Panc1 (cell line): ENCODE measurements around the gene LRRFIP1. TPM values are rescaled to one million over a fixed set of nuclear protein-coding genes. Genes with fewer than 3 reads are reported as not detected.

ENCODE experiments used
- ATAC-seq: fragments of 200-7000 bp; cut with Tn5 transposase; 2 replicates; pipeline ENCODE4 v1.9.1; 2020; ENCODE audit warnings: mild to moderate bottlenecking, moderate library complexity
- BruUV-seq: library from RNA; stranded (reverse); fragments of 400-500 nt; replicated peaks from 2 replicates; lab custom pipeline; 2021; lab: Mats Ljungman, UMichigan
- CTCF ChIA-PET: fragments of 300-600 bp; sonication (Branson Sonifier 250); formaldehyde crosslinking; loops from one replicate; lab custom pipeline; 2022; ENCODE audit warnings: antibody characterized with exemption; lab: Charles Lee
- POLR2A ChIA-PET: fragments of 300-600 bp; sonication (Branson Sonifier 250); formaldehyde crosslinking; loops from one replicate; lab custom pipeline; 2022; ENCODE audit warnings: antibody characterized with exemption; lab: Charles Lee
- DNase-seq: peaks from one replicate; pipeline ENCODE4 v3.0.0-alpha.2; 2010; ENCODE audit warnings: low read depth, low spot score
- H3K27ac ChIP-seq: 2 replicates; pipeline ENCODE4 v1.5.1; 2011; ENCODE audit warnings: mild to moderate bottlenecking, low read length, inconsistent platforms
- H3K27me3 ChIP-seq: fragments of 200-500 bp; sonication (Bioruptor generic); 2 replicates; pipeline ENCODE4 v1.6.0; 2014; ENCODE audit warnings: low read length, inconsistent platforms; ENCODE audit not compliant: control insufficient read depth, insufficient read depth
- H3K36me3 ChIP-seq: fragments of 200-500 bp; sonication (Bioruptor generic); 2 replicates; pipeline ENCODE4 v1.5.1; 2014; ENCODE audit warnings: inconsistent platforms, mild to moderate bottlenecking, low read length, moderate library complexity; ENCODE audit not compliant: control insufficient read depth, insufficient read depth
- H3K4me1 ChIP-seq: 2 replicates; pipeline ENCODE4 v1.5.1; 2011; ENCODE audit warnings: inconsistent platforms, mild to moderate bottlenecking, low read length, moderate library complexity; ENCODE audit not compliant: control insufficient read depth, insufficient read depth
- H3K4me3 ChIP-seq, 2 experiments: 2 replicates each; pipeline ENCODE4 v1.5.1; 2011 to 2012; ENCODE audit warnings: low read depth in 2 of 2, low read length in 2 of 2, mild to moderate bottlenecking in 2 of 2, inconsistent platforms in 1 of 2, moderate library complexity in 1 of 2
- H3K9me3 ChIP-seq: fragments of 200-500 bp; sonication (Bioruptor generic); 2 replicates; pipeline ENCODE4 v1.5.1; 2014; ENCODE audit warnings: low read depth, mild to moderate bottlenecking, inconsistent platforms, low read length, moderate library complexity; ENCODE audit not compliant: control insufficient read depth, insufficient read depth
- CTCF ChIP-seq: fragments of 450-650 bp; IDR thresholded peaks from 2 replicates; pipeline ENCODE4 v1.5.1; 2017; ENCODE audit warnings: mild to moderate bottlenecking
- POLR2AphosphoS5 ChIP-seq: IDR thresholded peaks from 2 replicates; pipeline ENCODE4 v1.6.1; 2012; ENCODE audit warnings: mild to moderate bottlenecking, low read depth, low read length, moderate library complexity
- REST ChIP-seq, 2 experiments: IDR thresholded peaks; 2 replicates each; pipeline ENCODE4 v1.6.1; 2011 to 2012; ENCODE audit warnings: low read depth in 2 of 2, control low read depth in 1 of 2, low read length in 1 of 2, mild to moderate bottlenecking in 1 of 2, moderate library complexity in 1 of 2; ENCODE audit not compliant: insufficient read depth in 1 of 2
- SIN3A ChIP-seq: IDR thresholded peaks from 2 replicates; pipeline ENCODE4 v1.6.1; 2012; ENCODE audit warnings: low read depth, mild to moderate bottlenecking, low read length, moderate library complexity, borderline replicate concordance; ENCODE audit not compliant: insufficient read depth
- TCF7L2 ChIP-seq: IDR thresholded peaks from 2 replicates; pipeline ENCODE4 v1.6.1; 2011; ENCODE audit warnings: mild to moderate bottlenecking, low read depth, low read length, inconsistent platforms
- in situ Hi-C: cut with HindIII; loops from 2 replicates; pipeline ENCODE4 v1.10.0; 2016; ENCODE audit warnings: low sequenced_read_pairs, low pct_unique_long_range_greater_than_20kb
- intact Hi-C: fragments of 100-400 bp; cut with micrococcal nuclease; formaldehyde crosslinking; loops from one replicate; pipeline ENCODE4 v1.10.0; 2022; ENCODE audit not compliant: unreplicated experiment
- total RNA-seq: library from RNA; stranded (reverse); gene quantifications from one replicate; pipeline ENCODE4 v1.2.1, GENCODE V29; 2021; ENCODE audit not compliant: unreplicated experiment

Gene LRRFIP1
- total RNA-seq, 1 experiment from 2014 or later = 121 TPM

GRCh38 chr2:237739101-237739500 is 111.7 kb downstream of the LRRFIP1 start:
- in situ Hi-C loops = no loop called here

GRCh38 chr2:237742191-237742590 is 114.8 kb downstream of the LRRFIP1 start:
- DNase-seq (no peak), ATAC-seq (no peak)
- POLR2A ChIA-PET = no interaction called here
- H3K4me3 ChIP-seq = no peak overlapping the region
- TF ChIP-seq POLR2AphosphoS5 (no peak), TCF7L2 (no peak), CTCF (no peak), SIN3A (no peak), REST (IDR thresholded peaks at IDR 0.05; ENCODE audit: insufficient read depth in 1 of 2, low read depth in 2 of 2, low read length in 1 of 2) (no peak)
- H3K27ac ChIP-seq = no peak overlapping the region
- in situ Hi-C loops (no loop called here), intact Hi-C loops (loop anchor here (10.0 kb wide), 1 partner anchor 147 kb away; the partner anchor contains the start of gene RAB17)
- no TSS peak for BruUV-seq
- no peaks in the 10 kb centered on the region for H3K27me3 ChIP-seq
- H3K4me1 ChIP-seq = peaks cover 21% of the 10 kb centered on the region
- H3K9me3 ChIP-seq = no peaks in the 10 kb centered on the region
- CTCF ChIA-PET = no interaction called here
- H3K36me3 ChIP-seq = no peaks in the 10 kb centered on the region; the same call in 1 of the 2 replicates

More at GRCh38 chr2:237739101-237739500, 111.7 kb downstream of the LRRFIP1 start:
- ATAC-seq (no peak), DNase-seq (no peak)
- Histone ChIP-seq H3K27me3 (no peaks in the 10 kb centered on the region), H3K9me3 (no peaks in the 10 kb centered on the region), H3K4me1 (peaks cover 24% of the 10 kb centered on the region), H3K36me3 (peaks cover 5% of the 10 kb centered on the region), H3K4me3 (no peak overlapping the region), H3K27ac (no peak overlapping the region)
- ChIA-PET POLR2A (no interaction called here), CTCF (no interaction called here)
- no TSS peak for BruUV-seq
- TF ChIP-seq SIN3A (no peak), CTCF (no peak), REST (IDR thresholded peaks at IDR 0.05; ENCODE audit: insufficient read depth in 1 of 2, low read depth in 2 of 2, low read length in 1 of 2) (no peak), TCF7L2 (no peak), POLR2AphosphoS5 (no peak)
- intact Hi-C loops = no loop called here
